VCaP (cell line): ENCODE results near the gene RIPOR3.
A peak's percentile ranks its signal among the peaks of the same experiment; 100 is the strongest.

Experiments
- H3K27ac ChIP-seq: fragments of 450-650 bp; 2 replicates; pipeline ENCODE4 v1.5.1; 2017
- CTCF ChIP-seq: fragments of 450-650 bp; conservative IDR thresholded peaks from 2 replicates; pipeline ENCODE4 v1.5.1; 2017; ENCODE audit warnings: mild to moderate bottlenecking, moderate library complexity

RIPOR3 gene

DNA sequence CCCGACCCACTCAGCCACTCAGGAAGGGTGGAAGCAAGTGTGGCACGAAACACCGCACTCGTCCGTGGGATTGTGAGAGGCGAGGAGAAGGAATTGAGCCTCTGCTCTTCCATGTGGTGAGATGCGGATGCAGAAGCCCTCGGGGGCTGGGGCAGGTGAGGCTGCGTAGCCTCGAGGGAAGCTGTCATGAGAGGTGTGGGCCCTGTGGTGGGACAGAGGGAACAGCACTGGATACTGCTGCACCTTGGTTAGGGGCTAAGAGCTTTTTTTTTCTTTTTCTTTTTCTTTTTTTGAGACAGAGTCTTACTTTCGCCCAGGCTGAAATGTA, 94.7 kb downstream of the RIPOR3 start:
- H3K27ac ChIP-seq: no peak overlapping the region
- no peak for TF ChIP-seq CTCF

- H3K27ac ChIP-seq: no peak overlapping the region
- TF ChIP-seq CTCF: no peak
Measured at GRCh38 chr20:50595988-50596693, 95.2 kb downstream of the RIPOR3 start.

DNA sequence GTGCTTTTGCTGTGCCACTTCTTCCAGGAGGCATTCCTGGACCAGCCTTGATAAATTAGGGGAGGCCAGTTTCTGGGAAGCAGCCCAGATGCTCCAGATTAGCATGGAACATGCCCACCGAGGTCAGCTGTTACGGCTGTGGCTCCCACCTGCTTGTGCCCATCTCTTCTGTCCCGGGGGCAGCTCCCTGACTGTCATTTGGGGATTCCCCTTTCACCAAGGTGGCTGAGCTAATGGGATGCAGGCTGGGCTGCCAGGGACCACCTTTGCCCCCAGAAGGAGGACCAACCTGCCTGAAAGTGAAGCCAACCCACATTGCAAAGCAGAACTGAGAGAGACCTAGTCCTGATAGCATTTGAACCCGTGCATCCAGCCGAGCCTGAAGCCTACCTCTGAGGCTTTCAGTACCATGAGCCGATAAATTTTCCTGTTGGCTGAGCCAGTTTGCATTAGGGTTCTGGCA, 95.9 kb downstream of the RIPOR3 start:
- TF ChIP-seq CTCF: no peak
- no peak overlapping the region for H3K27ac ChIP-seq

GRCh38 chr20:50594591-50595432, 96.5 kb downstream of the RIPOR3 start:
- TF ChIP-seq CTCF: no peak
- H3K27ac ChIP-seq: no peak overlapping the region

- H3K27ac ChIP-seq: no peak overlapping the region
- no peak for TF ChIP-seq CTCF
Measured at GRCh38 chr20:50594231-50594590, 97.1 kb downstream of the RIPOR3 start.

DNA sequence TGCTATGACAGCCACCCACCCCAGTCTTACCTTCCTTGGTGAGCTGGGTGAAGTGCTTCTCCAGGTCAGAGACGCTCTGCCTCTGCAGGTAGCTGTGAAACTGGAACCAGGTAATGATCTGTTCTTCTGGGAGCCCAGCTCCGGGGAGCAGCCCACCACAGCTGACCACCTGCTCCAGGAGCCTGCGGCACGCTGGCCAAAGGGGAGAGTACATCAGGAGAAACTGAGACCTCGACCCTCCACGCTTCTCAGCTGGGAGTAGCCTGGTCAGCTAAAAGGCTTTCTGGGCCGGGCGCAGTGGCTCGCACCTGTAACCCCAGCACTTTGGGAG, 98.4 kb downstream of the RIPOR3 start:
- peak overlapping the region; percentile 82 for H3K27ac ChIP-seq
- no peak for TF ChIP-seq CTCF

DNA sequence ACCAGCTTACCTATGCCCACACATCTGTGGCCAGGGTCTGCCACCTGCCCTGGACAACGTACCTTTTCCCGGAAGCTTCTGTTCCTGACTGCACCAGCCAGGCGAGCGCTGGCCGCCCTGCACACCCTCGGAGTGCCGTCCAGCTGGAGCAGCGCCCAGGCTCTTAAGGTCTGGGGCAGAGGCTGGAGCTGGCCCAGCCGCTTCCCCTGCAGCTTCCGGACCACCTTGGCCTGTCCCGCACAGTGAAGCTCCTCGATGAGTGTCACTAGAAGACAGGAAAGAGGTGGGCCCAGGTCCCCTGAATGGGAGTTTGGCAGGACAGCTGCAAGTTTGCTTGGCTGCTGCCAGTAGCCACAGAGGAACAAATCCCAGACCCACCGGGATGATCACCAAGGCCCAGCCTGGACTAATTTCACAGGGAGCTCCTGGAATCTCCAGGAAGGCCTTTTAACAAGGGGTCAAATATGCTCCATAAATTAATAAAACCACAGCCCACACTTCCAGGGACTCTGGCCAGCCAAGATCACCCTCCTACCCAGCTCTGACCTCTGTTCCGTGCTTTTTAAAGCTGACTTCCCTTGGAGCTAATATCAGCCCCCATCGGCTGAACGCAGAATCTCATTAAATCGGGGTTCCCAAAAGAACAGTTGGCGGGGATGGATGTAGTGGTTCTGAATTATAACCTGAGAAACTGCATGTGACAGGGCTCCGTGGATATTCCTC, 98.9 kb downstream of the RIPOR3 start:
- H3K27ac ChIP-seq: peak overlapping the region; percentile 82
- TF ChIP-seq CTCF: no peak
